Esophagus (tissue), 2 donors: ENCODE data around the gene PDE6A. TPM values are rescaled to one million over a fixed set of nuclear protein-coding genes. Genes with fewer than 3 reads are reported as not detected.

Source experiments
- H3K27ac ChIP-seq, 2 donors: one replicate each; pipeline ENCODE4 v1.5.1; 2013; ENCODE audit warnings: low read depth in 2 of 2, mild to moderate bottlenecking in 2 of 2, inconsistent platforms in 1 of 2, low read length in 1 of 2, moderate library complexity in 1 of 2
- H3K27me3 ChIP-seq, 2 donors: one replicate each; pipeline ENCODE4 v1.6.1; 2013; ENCODE audit warnings: low read length in 2 of 2, control low read depth in 1 of 2, mild to moderate bottlenecking in 1 of 2; ENCODE audit not compliant: insufficient read depth in 2 of 2, control insufficient read depth in 1 of 2
- H3K36me3 ChIP-seq, 2 donors: one replicate each; pipeline ENCODE4 v1.6.1; 2013; ENCODE audit warnings: low read length in 1 of 2; ENCODE audit not compliant: control insufficient read depth in 2 of 2, insufficient read depth in 2 of 2
- H3K4me1 ChIP-seq, 2 donors: one replicate each; pipeline ENCODE4 v1.6.1; 2013; ENCODE audit warnings: low read length in 1 of 2; ENCODE audit not compliant: control insufficient read depth in 2 of 2, insufficient read depth in 2 of 2
- H3K4me3 ChIP-seq, 2 donors: one replicate each; pipeline ENCODE4 v1.5.1; 2013; ENCODE audit warnings: low read length in 2 of 2, mild to moderate bottlenecking in 2 of 2, low read depth in 1 of 2, moderate library complexity in 1 of 2
- H3K9me3 ChIP-seq, 2 donors: one replicate each; pipeline ENCODE4 v1.6.1; 2013; ENCODE audit warnings: mild to moderate bottlenecking in 2 of 2, low read depth in 1 of 2, low read length in 1 of 2, moderate library complexity in 1 of 2; ENCODE audit not compliant: control insufficient read depth in 2 of 2, insufficient read depth in 1 of 2
- WGBS, 2 donors: extraction: QIAGEN DNeasy Blood & Tissue Kit; methylation state at CpG; one replicate each; pipeline ENCODE4 v1.1.7; 2013; 5-methylcytosine and 5-hydroxymethylcytosine counted together
- polyA plus RNA-seq, 2 donors: library from polyadenylated mRNA; stranded (reverse); fragments of 200-250 nt; gene quantifications; one replicate each; pipeline ENCODE4 v1.2.3, GENCODE V29; 2013
- donor health status: healthy with polysubstance abuse.
- donor health status: Bipolar disorder and iron deficiency.

The PDE6A gene
- polyA plus RNA-seq, 2 donors: 1.0 to 1.5 TPM

GRCh38 chr5:149838881-149839739 lies 105.5 kb downstream of the PDE6A start:
- no peaks in the 10 kb centered on the region for H3K4me1 ChIP-seq
- H3K27me3 ChIP-seq: no peaks in the 10 kb centered on the region
- H3K36me3 ChIP-seq: peaks cover 6 to 39% of the 10 kb centered on the region in 2 donors
- no peak overlapping the region for H3K27ac ChIP-seq
- H3K4me3 ChIP-seq: no peak overlapping the region
- 78 to 81% methylated on average over 6 of the region's 6 CpGs for WGBS, 2 donors
- no peaks in the 10 kb centered on the region for H3K9me3 ChIP-seq

GRCh38 chr5:149837680-149838269 lies 106.8 kb downstream of the PDE6A start:
- 44 to 46% methylated on average over 7 of the region's 7 CpGs for WGBS, 2 donors
- Histone ChIP-seq H3K4me1 (no peaks in the 10 kb centered on the region), H3K27ac (no peak overlapping the region), H3K27me3 (no peaks in the 10 kb centered on the region), H3K4me3 (no peak overlapping the region), H3K36me3 (peaks cover 6 to 48% of the 10 kb centered on the region in 2 donors), H3K9me3 (no peaks in the 10 kb centered on the region)

GRCh38 chr5:149836451-149837139 lies 108.0 kb downstream of the PDE6A start:
- H3K27me3 ChIP-seq: no peaks in the 10 kb centered on the region
- peaks cover 6 to 51% of the 10 kb centered on the region in 2 donors for H3K36me3 ChIP-seq
- 91% methylated on average over 18 of the region's 18 CpGs for WGBS, 2 donors
- H3K9me3 ChIP-seq: no peaks in the 10 kb centered on the region
- H3K4me3 ChIP-seq: no peak overlapping the region
- no peak overlapping the region for H3K27ac ChIP-seq
- H3K4me1 ChIP-seq: no peaks in the 10 kb centered on the region

GRCh38 chr5:149834246-149834855 lies 110.2 kb downstream of the PDE6A start:
- Histone ChIP-seq H3K4me1 (no peaks in the 10 kb centered on the region), H3K4me3 (no peak overlapping the region), H3K27me3 (no peaks in the 10 kb centered on the region), H3K27ac (no peak overlapping the region), H3K9me3 (no peaks in the 10 kb centered on the region), H3K36me3 (peaks cover 3 to 35% of the 10 kb centered on the region in 2 donors)
- 47 to 53% methylated on average over 5 of the region's 5 CpGs for WGBS, 2 donors

- 90 to 92% methylated on average over 30 of the region's 30 CpGs for WGBS, 2 donors
Measured at GRCh38 chr5:149833116-149833827, 111.3 kb downstream of the PDE6A start.

GRCh38 chr5:149832636-149833035 lies 112.0 kb downstream of the PDE6A start:
- Histone ChIP-seq H3K27ac (no peak overlapping the region), H3K36me3 (peaks cover 3 to 35% of the 10 kb centered on the region in 2 donors), H3K27me3 (no peaks in the 10 kb centered on the region), H3K9me3 (no peaks in the 10 kb centered on the region), H3K4me1 (no peaks in the 10 kb centered on the region), H3K4me3 (no peak overlapping the region)
- WGBS, 2 donors: 94 to 96% methylated on average over 12 of the region's 12 CpGs

More at GRCh38 chr5:149833116-149833827, 111.3 kb downstream of the PDE6A start:
- H3K27ac ChIP-seq: no peak overlapping the region
- H3K36me3 ChIP-seq: peaks cover 3 to 35% of the 10 kb centered on the region in 2 donors
- H3K27me3 ChIP-seq: no peaks in the 10 kb centered on the region
- H3K9me3 ChIP-seq: no peaks in the 10 kb centered on the region
- no peaks in the 10 kb centered on the region for H3K4me1 ChIP-seq
- H3K4me3 ChIP-seq: no peak overlapping the region

- H3K36me3 ChIP-seq: peaks cover 3 to 30% of the 10 kb centered on the region in 2 donors
- H3K4me3 ChIP-seq: no peak overlapping the region
- H3K27ac ChIP-seq: no peak overlapping the region
- H3K27me3 ChIP-seq: no peaks in the 10 kb centered on the region
- H3K4me1 ChIP-seq: no peaks in the 10 kb centered on the region
- H3K9me3 ChIP-seq: no peaks in the 10 kb centered on the region
- 33 to 43% methylated on average over 5 of the region's 5 CpGs for WGBS, 2 donors
Measured at GRCh38 chr5:149831492-149831891, 113.1 kb downstream of the PDE6A start.

- WGBS, 2 donors: 94 to 98% methylated on average over 5 of the region's 5 CpGs
- H3K4me1 ChIP-seq: no peaks in the 10 kb centered on the region
- peaks cover 3 to 25% of the 10 kb centered on the region in 2 donors for H3K36me3 ChIP-seq
- no peaks in the 10 kb centered on the region for H3K27me3 ChIP-seq
- H3K9me3 ChIP-seq: no peaks in the 10 kb centered on the region
- H3K4me3 ChIP-seq: no peak overlapping the region
- no peak overlapping the region for H3K27ac ChIP-seq
Measured at GRCh38 chr5:149830579-149830978, 114.0 kb downstream of the PDE6A start.

GRCh38 chr5:149829954-149830353 lies 114.6 kb downstream of the PDE6A start:
- WGBS, 2 donors: 90 to 96% methylated on average over 3 of the region's 3 CpGs
- H3K27ac ChIP-seq: no peak overlapping the region

More at GRCh38 chr5:149829954-149830353, 114.6 kb downstream of the PDE6A start:
- no peaks in the 10 kb centered on the region for H3K9me3 ChIP-seq
- peaks cover 3 to 23% of the 10 kb centered on the region in 2 donors for H3K36me3 ChIP-seq
- no peak overlapping the region for H3K4me3 ChIP-seq
- H3K4me1 ChIP-seq: no peaks in the 10 kb centered on the region
- no peaks in the 10 kb centered on the region for H3K27me3 ChIP-seq
